NCI-H82 treated with DMSO at 0.1 percent for 48 hours (cell line): ENCODE data around the gene EHBP1.
A peak's percentile ranks its signal among the peaks of the same experiment; 100 is the strongest.
"Not testable (repeated sequence)": the region's sequence is repeated elsewhere in the genome, so short reads cannot be mapped to it uniquely, and the experiment has no call there.

ENCODE experiments used
- DNase-seq: peaks from one replicate; lab custom pipeline; 2025; ENCODE audit not compliant: unreplicated experiment; lab: John Stamatoyannopoulos, UW

EHBP1 gene

DNA sequence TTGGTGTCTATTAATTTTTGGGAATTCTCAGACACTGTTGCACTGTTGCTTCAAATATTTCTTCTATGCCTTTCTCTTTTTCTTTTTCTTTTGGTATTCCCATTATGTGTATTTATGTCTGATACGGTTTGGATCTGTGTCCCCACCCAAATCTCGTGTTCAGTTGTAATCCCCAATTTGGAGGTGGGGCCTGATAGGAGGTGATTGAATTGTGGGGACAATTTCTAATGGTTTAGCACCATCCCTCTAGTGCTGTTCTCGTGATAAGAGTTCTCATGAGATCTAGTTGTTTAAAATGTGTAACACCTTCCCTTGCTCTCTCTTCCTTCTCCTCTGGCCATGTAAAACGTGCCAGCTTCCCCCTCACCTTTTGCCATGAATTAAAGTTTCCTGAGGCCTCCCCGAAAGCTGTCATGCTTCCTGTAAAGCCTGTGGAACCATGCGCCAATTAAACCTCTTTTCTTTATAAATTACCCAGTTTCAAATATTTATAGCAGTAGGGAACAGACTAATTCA lies 26.8 kb downstream of the EHBP1 start:
- DNase-seq, result no peak

DNA sequence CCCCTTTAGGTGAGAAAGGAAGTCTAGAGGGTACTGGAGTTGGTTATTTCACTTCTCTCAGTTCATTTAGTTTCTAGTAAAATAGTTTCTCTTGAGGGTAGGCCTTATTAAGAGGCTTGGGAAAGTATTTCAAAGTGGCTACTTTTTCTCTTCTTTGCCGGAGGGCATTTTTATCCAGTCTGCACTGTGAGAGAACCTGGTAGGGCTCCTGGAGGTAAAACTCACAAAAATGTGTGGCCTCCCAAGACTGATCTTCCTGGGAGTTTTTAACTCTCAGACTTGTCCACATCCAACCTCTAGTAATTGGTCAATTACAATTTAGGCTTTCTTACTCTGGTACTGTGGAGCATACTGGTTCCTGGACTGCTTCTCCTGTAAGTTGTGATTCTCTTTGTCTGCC lies 28.0 kb downstream of the EHBP1 start:
- no peak for DNase-seq

DNA sequence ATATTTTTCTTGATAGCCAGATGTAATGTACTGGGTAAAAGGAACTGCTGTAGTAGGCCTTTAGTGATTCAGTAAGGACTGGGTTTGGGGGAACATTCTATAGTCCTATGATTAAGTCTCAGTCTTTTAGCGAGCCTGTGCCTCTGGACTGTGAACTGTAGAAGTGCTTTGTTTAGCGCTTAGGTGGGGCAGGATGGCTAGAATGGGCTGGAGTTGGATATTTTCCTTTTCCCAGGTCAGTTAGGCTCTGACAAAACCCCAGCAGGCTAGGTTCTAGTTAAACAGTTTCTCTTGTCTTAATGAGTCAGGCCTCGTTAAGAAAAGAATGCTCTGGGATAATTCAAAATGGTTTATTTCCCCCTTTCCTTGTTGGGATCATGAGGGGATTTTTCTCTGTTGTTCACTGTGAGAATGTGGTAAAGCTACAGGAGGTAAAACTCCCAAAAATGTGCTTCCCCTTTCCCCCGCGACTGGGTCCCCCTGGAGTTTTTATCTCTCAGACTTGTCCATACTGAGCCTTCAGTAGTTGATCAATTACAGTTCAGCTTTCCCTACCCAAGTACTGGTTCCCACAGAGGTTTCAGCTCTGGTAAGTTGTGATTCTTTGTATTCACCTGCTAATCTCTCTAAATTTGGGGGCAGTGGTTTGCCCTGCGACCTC lies 31.5 kb downstream of the EHBP1 start:
- DNase-seq, result no peak

DNA sequence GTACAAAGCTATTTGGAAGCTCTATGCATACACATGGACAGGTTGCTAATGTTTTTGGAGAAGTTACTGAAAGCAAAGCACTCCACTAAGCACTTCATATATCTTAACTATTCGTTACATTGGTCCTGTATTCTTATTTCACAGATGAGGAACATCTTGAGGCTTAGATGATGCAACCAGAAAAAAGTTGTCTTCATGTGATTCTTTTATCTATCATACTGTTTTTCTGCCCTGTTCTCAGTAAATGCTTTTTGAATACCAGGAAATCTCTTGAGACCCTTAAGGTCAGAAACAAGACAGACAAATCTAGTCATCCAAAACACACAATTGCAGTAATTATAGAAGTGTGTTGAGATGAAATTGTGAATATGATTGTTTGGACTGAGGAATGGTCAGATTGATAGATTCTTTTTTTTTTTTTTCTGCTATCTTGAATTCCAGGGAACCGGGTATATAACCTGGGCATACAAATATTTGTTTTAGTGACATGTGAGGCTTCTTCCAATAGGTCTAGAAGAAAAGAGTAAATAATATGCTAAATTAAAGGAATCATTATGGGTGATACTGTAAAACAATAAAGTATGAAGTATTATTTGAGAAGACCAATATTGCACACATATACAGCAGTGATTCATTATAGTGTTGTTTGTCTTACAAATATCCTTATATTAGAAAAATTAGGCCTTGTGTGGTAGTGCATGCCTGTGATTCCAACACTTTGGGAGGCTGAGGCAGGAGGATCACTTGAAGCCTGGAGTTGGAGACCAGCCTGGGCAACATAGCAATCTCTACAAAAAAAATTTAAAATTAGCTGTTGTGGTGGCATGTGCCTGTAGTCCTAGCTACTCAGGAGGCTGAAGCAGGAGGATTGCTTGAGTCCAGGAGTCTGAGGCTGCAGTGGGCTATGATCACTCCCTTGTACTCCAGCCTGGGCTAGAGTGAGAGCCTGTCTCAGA lies 33.7 kb downstream of the EHBP1 start:
- no peak for DNase-seq

DNA sequence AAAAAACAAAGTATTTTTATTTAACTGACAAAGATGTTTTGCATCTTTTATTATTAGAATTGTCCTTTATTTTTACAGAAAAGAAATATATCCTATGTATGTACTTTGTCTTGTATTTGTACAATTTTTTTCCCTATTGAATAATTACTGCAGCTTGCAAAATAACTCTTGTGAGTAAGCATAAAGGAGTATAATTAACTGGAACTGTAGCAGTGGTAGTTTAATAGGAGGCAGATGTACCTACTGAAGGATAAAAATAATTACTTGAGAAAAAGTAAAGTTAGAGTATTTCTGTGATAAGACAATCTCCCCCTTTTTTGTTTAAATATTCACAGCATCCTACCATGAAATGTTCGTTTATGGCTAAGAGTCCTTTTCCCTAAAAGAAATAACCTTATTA lies 34.7 kb downstream of the EHBP1 start:
- no peak for DNase-seq

DNA sequence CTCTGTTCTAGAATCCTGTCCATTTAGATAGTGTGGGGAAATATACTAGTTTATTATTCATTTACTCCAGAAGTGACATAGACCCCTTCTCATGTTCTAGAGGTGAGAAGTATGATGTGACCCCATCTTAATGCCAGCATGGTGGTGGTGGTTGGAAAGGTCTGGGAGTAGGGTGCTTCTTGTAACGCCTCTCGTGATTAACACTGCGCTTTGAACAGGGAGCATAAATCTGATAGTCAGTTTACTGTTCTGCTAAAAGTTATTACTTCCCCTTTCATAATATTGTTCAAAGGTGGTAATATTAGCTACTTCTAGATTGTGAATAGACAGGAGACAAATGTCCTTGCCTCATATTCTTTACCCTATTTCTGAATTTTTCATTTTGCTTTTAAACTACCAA lies 35.6 kb downstream of the EHBP1 start:
- no peak for DNase-seq

DNA sequence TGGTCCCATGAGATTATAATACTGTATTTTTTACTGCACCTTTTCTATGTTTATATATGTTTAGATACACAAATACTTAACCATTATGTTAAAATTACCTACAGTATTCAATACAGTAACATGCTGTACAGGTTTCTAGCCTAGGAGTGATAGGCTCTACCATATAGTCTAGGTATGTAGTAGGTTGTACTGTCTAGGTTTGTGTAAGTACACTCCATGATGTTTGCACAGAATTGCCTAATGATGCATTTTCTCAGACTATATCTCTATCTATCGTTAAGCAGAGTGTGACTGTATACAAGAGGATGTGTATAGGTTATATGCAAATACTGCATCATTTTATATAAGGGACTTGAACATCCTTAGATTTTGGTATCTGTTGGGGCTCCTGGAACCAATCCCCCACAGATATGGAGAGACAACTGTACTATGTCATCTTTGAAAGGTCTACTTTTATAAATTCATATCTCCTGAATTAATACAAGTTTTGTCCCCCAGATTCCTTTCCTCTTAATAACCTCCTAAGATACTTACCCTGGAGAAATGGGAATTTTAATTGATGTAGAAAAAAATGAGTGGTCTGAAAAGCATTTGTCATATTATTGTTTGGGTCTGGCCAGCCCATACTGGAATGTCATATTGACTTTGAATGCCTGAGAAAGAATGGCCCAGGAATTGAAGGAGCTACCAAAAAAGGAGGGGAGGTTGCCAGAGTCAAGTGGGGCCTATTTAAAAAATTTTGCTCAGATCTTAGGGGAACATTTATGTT lies 36.6 kb downstream of the EHBP1 start:
- no peak for DNase-seq

DNA sequence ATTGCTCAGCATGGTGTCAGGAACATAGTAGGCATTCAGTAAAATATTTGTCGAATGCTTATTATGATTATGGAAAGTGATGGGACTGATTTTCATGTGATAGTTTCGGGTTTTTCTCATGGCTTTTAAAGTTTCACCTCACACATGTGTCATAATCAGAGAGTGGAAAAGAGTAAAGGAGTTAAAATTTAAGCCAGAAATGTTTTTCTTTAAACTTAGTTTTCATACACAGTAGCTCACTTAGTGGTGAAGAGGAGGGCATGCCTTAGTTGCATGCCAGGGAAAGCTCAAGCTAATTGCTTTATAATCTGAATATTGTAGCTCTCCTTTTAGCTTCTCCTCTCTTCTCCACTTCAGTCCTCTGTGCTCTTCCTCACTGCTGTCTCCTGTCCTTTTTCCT lies 38.0 kb downstream of the EHBP1 start:
- DNase-seq, result no peak

DNA sequence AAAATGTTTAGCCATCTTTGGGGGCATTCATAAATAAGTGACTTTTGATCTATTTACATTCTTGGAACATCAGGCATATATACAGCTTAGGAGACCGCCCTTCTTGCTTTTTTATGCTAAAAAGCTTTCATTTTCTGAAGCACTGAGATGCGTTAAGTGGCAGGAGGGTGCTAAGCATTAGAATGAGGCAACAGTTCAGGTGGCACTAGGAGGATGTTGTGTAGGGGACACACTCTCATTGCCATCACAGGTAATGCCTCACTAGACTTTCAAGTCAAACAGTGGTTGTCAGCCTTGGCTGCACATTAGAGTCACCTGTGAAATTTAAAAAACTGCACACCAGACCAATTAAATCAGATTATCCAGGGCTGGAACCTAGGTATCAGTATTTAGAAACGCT lies 39.1 kb downstream of the EHBP1 start:
- DNase-seq, result no peak

DNA sequence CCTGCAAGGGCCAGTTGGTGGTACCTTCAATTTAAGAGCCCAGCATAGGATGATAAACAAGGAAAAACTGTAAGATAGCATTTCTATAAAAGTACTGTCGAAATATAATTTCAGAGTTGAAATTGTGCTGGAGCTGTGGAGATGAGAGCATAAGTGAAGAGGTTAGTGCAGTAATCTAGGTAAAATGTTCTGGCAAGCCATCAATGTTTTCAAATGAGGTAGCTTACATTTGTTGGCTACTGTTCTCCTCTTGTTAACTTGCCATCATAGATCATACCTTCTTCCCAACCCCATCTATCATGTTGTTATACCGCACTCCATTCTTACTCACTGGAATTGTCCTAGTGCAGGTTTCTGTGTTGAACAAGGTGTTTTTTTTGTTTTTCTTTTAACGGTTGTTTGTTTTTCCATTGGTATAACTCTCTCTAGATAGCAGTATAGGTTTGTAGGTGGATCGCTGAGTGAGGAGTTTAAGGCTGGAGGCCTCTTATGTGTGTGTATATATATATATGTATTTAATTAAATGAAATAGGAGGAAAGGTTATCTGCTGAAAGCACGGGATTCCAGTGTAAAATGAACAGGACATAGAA lies 40.5 kb downstream of the EHBP1 start:
- no peak for DNase-seq

DNA sequence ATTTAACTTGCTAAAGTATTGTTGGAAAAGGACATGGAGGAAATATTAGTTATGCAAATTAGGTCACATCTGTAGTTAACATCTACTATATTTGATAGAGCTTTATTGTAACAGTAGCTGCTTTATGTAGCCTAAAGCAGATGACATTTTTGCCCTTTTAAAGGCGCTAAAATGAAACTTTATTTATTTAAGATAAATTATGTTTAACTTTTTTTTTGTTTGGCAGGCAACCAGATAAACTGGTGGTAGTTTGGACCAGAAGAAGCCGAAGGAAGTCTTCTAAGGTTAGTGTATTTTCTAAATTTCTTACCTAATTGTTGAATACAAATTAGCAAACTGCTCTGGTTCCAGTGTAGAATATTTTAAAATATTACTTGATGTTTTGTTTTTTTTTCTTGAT lies 41.7 kb downstream of the EHBP1 start:
- no peak for DNase-seq

DNA sequence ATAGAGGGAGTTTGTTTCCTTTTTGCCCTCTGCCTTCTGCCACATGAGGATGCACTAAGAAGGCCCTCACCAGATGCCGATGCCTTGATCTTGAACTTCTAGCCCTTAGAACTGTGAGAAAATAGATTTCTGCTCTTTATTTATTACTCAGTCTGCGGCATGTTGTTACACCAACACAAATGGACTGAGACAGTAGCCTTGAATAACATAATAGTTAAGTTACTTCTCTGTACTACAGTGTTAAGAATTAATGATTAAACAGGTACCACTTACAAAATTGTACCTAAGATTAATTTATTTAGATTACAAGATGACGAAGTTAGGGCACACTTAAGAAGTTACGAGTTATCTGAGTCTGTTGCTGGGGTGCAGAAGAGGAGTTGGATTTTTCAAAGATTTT lies 42.4 kb downstream of the EHBP1 start:
- DNase-seq, result no peak

DNA sequence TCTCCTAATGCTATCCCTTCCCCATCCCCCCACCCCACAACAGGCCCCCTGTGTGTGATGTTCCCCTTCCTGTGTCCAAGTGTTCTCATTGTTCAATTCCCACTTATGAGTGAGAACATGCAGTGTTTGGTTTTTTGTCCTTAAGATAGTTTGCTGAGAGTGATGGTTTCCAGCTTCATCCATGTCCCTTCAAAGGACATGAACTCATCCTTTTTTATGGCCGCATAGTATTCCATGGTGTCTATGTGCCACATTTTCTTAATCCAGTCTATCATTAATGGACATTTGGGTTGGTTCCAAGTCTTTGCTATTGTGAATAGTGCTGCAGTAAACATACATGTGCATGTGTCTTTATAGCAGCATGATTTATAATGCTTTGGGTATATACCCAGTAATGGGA lies 43.6 kb downstream of the EHBP1 start:
- DNase-seq, result not testable (repeated sequence)

DNA sequence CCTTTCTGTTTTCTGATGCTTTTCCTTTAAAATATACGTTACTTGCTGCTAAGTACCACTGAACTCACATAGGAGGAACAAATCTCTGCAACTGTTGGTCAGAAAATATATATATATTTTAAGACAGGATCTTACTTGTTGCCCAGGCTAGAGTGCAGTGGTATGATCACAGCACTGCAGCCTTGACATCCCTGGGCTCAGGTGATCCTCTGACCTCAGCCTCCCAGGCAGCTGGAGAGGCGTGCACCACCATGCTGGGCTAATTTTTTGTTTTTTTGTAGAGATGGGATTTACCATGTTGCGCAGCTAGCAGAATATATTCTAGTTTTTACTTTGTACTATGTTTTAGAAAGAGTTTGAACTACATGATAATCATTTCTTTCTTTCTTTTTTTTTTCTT lies 51.5 kb downstream of the EHBP1 start:
- DNase-seq, result no peak

DNA sequence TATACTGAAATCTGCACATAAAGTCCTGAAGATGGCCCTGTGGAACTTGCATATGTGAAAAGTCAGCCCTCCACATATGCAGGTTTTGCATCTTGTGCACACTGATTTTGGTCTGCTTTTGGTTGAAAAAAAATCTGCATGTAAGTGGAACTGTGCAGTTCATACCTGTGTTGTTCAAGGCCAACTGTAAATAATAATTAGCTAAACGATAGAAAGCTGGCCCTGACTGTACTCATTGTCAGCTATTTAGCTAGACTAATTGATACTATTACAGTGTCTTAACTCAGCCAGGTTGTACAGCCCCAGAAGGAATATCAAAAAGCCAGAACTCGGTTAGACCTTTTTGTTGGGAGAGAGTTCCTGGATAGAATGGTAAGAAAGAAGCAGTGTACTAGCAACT lies 54.5 kb downstream of the EHBP1 start:
- DNase-seq, result no peak

DNA sequence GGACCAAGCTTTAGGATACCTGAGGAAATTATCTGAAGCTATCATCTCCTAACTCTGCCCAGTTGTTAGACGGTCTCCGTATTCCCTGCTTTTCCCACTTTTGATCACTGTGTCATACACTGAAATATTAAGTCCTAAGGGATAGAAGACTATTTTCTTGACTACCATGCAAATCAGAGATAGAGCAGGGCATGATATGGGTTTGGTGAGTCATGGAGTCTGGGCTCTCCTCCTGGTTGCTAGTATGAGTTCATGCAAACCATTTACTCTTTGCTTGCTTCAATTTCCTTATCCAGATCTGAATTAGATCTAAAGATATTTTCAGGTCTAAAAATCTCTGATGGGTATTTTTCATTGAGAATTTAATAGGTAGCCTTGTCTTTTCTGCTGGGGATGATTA lies 55.0 kb downstream of the EHBP1 start:
- DNase-seq, result no peak

DNA sequence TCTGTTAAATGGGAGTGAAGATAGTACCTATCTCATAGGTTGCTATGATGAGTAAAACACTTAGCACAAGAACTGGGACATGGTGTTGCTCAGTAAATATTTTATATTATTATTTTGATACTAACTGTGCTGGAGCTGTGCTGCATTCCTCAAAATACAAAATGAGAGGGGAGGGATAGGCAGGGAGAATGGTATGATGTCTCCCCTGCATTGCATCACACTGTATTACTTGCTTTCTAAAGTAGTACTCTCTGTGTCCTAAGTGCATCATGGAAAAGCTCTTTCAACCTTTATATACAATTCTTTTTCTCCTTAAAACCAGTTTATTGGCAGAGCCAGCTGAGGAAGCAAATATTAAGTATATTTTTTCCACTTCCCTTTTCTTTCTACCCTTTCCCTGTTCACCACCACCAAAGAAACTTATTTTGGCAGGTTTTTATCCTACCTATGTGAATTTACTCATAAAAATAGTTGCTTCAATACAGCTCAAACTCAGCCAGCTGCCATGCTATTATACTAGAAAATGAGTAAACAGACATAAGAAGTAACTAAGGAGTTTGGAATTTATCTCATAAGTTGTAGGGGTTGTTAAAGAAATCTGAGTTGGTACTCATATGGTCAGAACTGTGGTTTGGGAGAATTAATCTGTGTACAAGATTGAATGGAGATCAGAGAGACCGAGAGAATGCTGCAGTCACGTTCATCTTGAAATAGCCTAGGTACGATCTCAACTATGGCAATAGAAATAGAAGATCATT lies 60.3 kb downstream of the EHBP1 start:
- no peak for DNase-seq

DNA sequence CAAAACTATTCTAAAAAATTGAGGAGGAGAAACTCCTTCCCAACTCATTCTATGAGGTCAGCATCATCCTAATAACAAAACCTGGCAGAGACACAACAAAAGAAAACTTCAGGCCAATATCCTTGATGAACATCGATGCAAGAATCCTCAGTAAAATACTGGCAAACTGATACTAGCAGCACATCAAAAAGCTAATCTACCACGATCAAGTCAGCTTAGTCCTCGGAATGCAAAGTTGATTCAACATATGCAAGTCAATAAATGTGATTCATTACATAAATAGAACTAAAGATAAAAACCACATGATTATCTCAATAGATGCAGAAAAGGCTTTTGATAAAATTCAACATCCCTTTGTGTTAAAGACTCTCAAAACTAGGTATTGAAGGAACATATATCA lies 63.1 kb downstream of the EHBP1 start:
- DNase-seq, result no peak

DNA sequence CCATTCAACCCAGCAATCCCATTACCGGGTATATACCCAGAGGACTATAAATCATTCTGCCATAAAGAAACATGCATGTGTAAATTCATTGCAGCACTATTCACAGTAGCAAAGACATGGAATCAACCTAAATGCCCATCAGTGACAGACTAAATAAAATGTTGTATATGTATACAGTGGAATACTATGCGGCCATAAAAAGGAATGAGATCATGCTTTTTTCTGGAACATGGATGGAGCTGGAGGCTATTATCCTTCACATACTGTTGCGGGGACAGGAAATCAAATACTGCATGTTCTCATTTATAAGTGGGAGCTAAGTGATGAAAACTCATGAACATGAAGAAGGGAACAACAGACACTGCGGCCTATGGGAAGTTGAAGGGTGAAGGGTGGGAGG lies 65.1 kb downstream of the EHBP1 start:
- no peak for DNase-seq

DNA sequence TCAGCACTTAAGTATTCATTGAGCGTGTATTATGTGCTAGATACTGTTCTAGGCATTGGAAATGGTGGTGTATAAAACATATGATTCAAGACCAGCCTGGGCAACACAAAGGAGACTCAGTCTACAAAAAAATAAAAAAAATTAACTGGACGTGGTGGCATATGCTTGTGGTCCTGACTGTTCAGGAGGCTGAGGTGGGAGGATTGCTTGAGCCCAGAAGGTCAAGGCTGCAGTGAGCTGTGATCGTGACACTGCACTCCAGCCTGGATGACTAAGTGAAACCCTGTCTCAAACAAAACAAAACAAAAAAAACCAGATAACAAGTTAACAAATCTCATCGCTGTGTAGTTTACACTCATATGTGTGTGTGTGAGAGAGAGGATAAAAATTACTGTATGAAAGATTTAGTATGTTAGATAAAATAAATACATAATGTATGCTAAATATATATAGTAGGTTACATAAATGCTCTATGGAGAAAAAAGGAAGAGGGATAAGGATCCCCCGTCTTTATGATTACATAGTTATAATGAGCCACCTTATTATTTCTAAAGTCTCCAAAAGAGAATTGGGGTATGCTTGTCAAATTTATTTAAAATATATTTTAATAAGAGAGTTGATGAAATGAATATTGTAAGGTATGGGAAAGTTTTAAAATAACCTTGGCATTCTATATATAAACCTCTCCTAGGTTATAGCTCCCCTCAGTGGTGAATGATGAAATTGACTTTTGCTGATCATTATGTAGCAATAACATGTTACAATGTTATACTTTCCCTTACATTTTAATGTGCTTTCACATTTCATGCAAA lies 69.2 kb downstream of the EHBP1 start:
- peak; percentile 16 for DNase-seq
